Measurements from ENCODE around the gene SYT3.

SYT3 gene

DNA sequence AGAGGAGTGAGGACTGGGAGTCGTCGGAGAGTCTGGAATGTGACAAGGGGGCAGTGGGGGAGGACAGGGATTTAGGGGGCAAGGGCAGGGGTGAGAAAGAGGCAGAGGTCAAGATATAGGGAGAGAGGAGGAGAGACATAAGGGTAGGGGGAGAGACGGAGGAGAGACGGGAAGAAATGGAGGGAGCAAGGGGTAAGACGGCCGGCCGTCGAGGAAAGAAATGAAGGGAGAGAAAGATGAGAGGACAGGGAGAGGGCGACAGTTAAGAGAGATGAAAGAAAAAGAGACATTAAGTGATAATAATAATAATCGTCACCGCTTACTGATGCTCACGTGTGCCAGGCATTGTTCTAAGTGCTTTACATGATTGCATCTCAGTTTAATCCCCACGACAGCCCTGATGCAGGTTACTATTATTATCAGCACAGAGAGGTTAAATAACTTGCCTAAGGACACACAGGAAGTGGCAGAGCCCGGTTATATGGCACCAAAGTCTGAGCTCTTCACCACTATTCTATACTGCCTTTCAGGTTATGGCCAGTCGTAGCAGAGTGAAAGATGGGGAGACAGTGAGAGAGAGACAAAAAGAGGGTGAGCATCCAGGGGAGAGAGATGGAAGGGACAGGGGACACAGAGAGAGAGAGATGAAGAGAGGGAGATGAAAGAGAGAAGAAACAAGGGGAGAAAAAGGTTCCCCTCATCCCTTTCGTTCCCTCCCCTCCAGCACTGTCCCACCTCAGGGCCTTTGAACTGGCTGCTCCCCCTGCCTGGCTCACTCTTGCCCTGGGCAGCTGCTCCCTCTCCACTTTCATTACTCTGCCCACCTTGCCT, 23.2 kb upstream of the SYT3 start (continued):
- TF ChIP-seq, protein P1, sequence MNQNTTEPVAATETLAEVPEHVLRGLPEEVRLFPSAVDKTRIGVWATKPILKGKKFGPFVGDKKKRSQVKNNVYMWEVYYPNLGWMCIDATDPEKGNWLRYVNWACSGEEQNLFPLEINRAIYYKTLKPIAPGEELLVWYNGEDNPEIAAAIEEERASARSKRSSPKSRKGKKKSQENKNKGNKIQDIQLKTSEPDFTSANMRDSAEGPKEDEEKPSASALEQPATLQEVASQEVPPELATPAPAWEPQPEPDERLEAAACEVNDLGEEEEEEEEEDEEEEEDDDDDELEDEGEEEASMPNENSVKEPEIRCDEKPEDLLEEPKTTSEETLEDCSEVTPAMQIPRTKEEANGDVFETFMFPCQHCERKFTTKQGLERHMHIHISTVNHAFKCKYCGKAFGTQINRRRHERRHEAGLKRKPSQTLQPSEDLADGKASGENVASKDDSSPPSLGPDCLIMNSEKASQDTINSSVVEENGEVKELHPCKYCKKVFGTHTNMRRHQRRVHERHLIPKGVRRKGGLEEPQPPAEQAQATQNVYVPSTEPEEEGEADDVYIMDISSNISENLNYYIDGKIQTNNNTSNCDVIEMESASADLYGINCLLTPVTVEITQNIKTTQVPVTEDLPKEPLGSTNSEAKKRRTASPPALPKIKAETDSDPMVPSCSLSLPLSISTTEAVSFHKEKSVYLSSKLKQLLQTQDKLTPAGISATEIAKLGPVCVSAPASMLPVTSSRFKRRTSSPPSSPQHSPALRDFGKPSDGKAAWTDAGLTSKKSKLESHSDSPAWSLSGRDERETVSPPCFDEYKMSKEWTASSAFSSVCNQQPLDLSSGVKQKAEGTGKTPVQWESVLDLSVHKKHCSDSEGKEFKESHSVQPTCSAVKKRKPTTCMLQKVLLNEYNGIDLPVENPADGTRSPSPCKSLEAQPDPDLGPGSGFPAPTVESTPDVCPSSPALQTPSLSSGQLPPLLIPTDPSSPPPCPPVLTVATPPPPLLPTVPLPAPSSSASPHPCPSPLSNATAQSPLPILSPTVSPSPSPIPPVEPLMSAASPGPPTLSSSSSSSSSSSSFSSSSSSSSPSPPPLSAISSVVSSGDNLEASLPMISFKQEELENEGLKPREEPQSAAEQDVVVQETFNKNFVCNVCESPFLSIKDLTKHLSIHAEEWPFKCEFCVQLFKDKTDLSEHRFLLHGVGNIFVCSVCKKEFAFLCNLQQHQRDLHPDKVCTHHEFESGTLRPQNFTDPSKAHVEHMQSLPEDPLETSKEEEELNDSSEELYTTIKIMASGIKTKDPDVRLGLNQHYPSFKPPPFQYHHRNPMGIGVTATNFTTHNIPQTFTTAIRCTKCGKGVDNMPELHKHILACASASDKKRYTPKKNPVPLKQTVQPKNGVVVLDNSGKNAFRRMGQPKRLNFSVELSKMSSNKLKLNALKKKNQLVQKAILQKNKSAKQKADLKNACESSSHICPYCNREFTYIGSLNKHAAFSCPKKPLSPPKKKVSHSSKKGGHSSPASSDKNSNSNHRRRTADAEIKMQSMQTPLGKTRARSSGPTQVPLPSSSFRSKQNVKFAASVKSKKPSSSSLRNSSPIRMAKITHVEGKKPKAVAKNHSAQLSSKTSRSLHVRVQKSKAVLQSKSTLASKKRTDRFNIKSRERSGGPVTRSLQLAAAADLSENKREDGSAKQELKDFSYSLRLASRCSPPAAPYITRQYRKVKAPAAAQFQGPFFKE (tag by site-specific recombination; IDR thresholded peaks at IDR 0.05; ENCODE audit: borderline replicate concordance), result no peak
- TF ChIP-seq ZNF202 (tag by site-specific recombination; IDR thresholded peaks at IDR 0.05; ENCODE audit: borderline replicate concordance) (no peak), ZNF664 (tag by site-specific recombination; IDR thresholded peaks at IDR 0.05) (no peak), ZNF112 (tag by site-specific recombination; IDR thresholded peaks at IDR 0.05) (no peak), ZNF366 (tag by site-specific recombination; conservative IDR thresholded peaks at IDR 0.05) (peak; percentile 76), ZNF623 (tag by site-specific recombination; IDR thresholded peaks at IDR 0.05) (peak; percentile 95), ZBTB8A (tag by site-specific recombination; IDR thresholded peaks at IDR 0.05) (0 out of 2 replicates have a peak, but pooled peaks have one; percentile 9), ZNF768 (tag by site-specific recombination; IDR thresholded peaks at IDR 0.05) (peak; percentile 75), ZNF423 (tag by site-specific recombination; IDR thresholded peaks at IDR 0.05) (no peak)
- TF ChIP-seq, protein P2, sequence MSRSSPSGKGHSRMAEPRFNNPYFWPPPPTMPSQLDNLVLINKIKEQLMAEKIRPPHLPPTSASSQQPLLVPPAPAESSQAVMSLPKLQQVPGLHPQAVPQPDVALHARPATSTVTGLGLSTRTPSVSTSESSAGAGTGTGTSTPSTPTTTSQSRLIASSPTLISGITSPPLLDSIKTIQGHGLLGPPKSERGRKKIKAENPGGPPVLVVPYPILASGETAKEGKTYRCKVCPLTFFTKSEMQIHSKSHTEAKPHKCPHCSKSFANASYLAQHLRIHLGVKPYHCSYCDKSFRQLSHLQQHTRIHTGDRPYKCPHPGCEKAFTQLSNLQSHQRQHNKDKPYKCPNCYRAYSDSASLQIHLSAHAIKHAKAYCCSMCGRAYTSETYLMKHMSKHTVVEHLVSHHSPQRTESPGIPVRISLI (tag by site-specific recombination; IDR thresholded peaks at IDR 0.05), result no peak
- TF ChIP-seq, protein P3, sequence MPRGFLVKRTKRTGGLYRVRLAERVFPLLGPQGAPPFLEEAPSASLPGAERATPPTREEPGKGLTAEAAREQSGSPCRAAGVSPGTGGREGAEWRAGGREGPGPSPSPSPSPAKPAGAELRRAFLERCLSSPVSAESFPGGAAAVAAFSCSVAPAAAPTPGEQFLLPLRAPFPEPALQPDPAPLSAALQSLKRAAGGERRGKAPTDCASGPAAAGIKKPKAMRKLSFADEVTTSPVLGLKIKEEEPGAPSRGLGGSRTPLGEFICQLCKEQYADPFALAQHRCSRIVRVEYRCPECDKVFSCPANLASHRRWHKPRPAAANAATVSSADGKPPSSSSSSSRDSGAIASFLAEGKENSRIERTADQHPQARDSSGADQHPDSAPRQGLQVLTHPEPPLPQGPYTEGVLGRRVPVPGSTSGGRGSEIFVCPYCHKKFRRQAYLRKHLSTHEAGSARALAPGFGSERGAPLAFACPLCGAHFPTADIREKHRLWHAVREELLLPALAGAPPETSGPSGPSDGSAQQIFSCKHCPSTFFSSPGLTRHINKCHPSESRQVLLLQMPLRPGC (tag by site-specific recombination; IDR thresholded peaks at IDR 0.05), result no peak
- TF ChIP-seq, protein P4, sequence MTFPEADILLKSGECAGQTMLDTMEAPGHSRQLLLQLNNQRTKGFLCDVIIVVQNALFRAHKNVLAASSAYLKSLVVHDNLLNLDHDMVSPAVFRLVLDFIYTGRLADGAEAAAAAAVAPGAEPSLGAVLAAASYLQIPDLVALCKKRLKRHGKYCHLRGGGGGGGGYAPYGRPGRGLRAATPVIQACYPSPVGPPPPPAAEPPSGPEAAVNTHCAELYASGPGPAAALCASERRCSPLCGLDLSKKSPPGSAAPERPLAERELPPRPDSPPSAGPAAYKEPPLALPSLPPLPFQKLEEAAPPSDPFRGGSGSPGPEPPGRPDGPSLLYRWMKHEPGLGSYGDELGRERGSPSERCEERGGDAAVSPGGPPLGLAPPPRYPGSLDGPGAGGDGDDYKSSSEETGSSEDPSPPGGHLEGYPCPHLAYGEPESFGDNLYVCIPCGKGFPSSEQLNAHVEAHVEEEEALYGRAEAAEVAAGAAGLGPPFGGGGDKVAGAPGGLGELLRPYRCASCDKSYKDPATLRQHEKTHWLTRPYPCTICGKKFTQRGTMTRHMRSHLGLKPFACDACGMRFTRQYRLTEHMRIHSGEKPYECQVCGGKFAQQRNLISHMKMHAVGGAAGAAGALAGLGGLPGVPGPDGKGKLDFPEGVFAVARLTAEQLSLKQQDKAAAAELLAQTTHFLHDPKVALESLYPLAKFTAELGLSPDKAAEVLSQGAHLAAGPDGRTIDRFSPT (tag by site-specific recombination; IDR thresholded peaks at IDR 0.05), result 0 out of 2 replicates have a peak, but pooled peaks have one; percentile 39
- TF ChIP-seq, protein P5, sequence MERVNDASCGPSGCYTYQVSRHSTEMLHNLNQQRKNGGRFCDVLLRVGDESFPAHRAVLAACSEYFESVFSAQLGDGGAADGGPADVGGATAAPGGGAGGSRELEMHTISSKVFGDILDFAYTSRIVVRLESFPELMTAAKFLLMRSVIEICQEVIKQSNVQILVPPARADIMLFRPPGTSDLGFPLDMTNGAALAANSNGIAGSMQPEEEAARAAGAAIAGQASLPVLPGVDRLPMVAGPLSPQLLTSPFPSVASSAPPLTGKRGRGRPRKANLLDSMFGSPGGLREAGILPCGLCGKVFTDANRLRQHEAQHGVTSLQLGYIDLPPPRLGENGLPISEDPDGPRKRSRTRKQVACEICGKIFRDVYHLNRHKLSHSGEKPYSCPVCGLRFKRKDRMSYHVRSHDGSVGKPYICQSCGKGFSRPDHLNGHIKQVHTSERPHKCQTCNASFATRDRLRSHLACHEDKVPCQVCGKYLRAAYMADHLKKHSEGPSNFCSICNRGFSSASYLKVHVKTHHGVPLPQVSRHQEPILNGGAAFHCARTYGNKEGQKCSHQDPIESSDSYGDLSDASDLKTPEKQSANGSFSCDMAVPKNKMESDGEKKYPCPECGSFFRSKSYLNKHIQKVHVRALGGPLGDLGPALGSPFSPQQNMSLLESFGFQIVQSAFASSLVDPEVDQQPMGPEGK (tag by site-specific recombination; IDR thresholded peaks at IDR 0.05), result 0 out of 2 replicates have a peak, but pooled peaks have one; percentile 14

All from HEK293 (cell line).